H9 (cell line): ENCODE data around the gene STK38. TPM values are rescaled to one million over a fixed set of nuclear protein-coding genes. Genes with fewer than 3 reads are reported as not detected.

Experiments used
- DNase-seq: peaks from one replicate; pipeline ENCODE4 v3.0.0-alpha.2; 2017
- H2AFZ ChIP-seq: one replicate; pipeline ENCODE4 v1.6.1; 2013; ENCODE audit warnings: mild to moderate bottlenecking, low read length, control low read depth, moderate library complexity
- H2AK5ac ChIP-seq: 2 replicates; pipeline ENCODE4 v1.6.1; 2013; ENCODE audit warnings: low read length, control low read depth, mixed read lengths; ENCODE audit not compliant: insufficient read length
- H2BK120ac ChIP-seq: one replicate; pipeline ENCODE4 v1.6.1; 2013; ENCODE audit warnings: low read depth, mild to moderate bottlenecking, low read length, control low read depth, inconsistent platforms; ENCODE audit not compliant: poor library complexity, severe bottlenecking
- H2BK12ac ChIP-seq: 2 replicates; pipeline ENCODE4 v1.6.1; 2013; ENCODE audit warnings: low read length, control low read depth, mixed read lengths, low read depth; ENCODE audit not compliant: insufficient read length
- H2BK15ac ChIP-seq: 2 replicates; pipeline ENCODE4 v1.6.1; 2013; ENCODE audit warnings: low read depth, low read length, control low read depth
- H2BK20ac ChIP-seq: one replicate; pipeline ENCODE4 v1.6.1; 2013; ENCODE audit warnings: low read depth, mild to moderate bottlenecking, low read length, control low read depth, inconsistent platforms; ENCODE audit not compliant: poor library complexity, severe bottlenecking
- H2BK5ac ChIP-seq: 2 replicates; pipeline ENCODE4 v1.6.1; 2013; ENCODE audit warnings: low read length, control low read depth, mixed read lengths; ENCODE audit not compliant: insufficient read length
- H3K14ac ChIP-seq: 2 replicates; pipeline ENCODE4 v1.6.1; 2013; ENCODE audit warnings: low read length, control low read depth; ENCODE audit not compliant: insufficient read depth
- H3K18ac ChIP-seq: 2 replicates; pipeline ENCODE4 v1.6.1; 2013; ENCODE audit warnings: low read depth, mild to moderate bottlenecking, mixed read lengths, low read length, control low read depth; ENCODE audit not compliant: insufficient read length
- H3K23ac ChIP-seq: 2 replicates; pipeline ENCODE4 v1.6.1; 2013; ENCODE audit warnings: low read length, control low read depth, mixed read lengths, low read depth; ENCODE audit not compliant: insufficient read length
- H3K23me2 ChIP-seq: 2 replicates; pipeline ENCODE4 v1.6.1; 2013; ENCODE audit warnings: low read depth, mild to moderate bottlenecking, mixed read lengths, low read length, control low read depth; ENCODE audit not compliant: insufficient read length, poor library complexity, severe bottlenecking
- H3K27ac ChIP-seq: 2 replicates; pipeline ENCODE4 v1.5.1; 2013; ENCODE audit warnings: low read length, control low read depth, mixed read lengths, low read depth; ENCODE audit not compliant: insufficient read length
- H3K27me3 ChIP-seq: 2 replicates; pipeline ENCODE4 v1.6.1; 2013; ENCODE audit warnings: low read length, control low read depth, inconsistent platforms; ENCODE audit not compliant: insufficient read depth
- H3K4ac ChIP-seq: 2 replicates; pipeline ENCODE4 v1.6.1; 2013; ENCODE audit warnings: low read depth, mild to moderate bottlenecking, control low read depth, inconsistent platforms, low read length, moderate library complexity
- H3K4me1 ChIP-seq: 2 replicates; pipeline ENCODE4 v1.6.1; 2013; ENCODE audit warnings: low read length, control low read depth, inconsistent platforms; ENCODE audit not compliant: insufficient read depth
- H3K4me2 ChIP-seq: 2 replicates; pipeline ENCODE4 v1.6.1; 2013; ENCODE audit warnings: low read length, control low read depth, mixed read lengths; ENCODE audit not compliant: insufficient read length, insufficient read depth
- H3K56ac ChIP-seq: 2 replicates; pipeline ENCODE4 v1.6.1; 2013; ENCODE audit warnings: low read depth, mild to moderate bottlenecking, mixed read lengths, low read length, control low read depth; ENCODE audit not compliant: insufficient read length
- H3K79me1 ChIP-seq: 2 replicates; pipeline ENCODE4 v1.6.1; 2013; ENCODE audit warnings: low read depth, mild to moderate bottlenecking, moderate library complexity, low read length, control low read depth, inconsistent platforms; ENCODE audit not compliant: insufficient read depth, poor library complexity, severe bottlenecking
- H3K79me2 ChIP-seq: 2 replicates; pipeline ENCODE4 v1.6.1; 2013; ENCODE audit warnings: low read length, control low read depth, inconsistent platforms; ENCODE audit not compliant: insufficient read depth
- H3K9ac ChIP-seq: 2 replicates; pipeline ENCODE4 v1.6.1; 2013; ENCODE audit warnings: low read length, control low read depth, mixed read lengths; ENCODE audit not compliant: insufficient read length; ENCODE audit errors: extremely low read depth
- H3K9me3 ChIP-seq: one replicate; pipeline ENCODE4 v1.6.1; 2013; ENCODE audit warnings: low read depth, low read length, inconsistent platforms; ENCODE audit not compliant: control insufficient read depth
- H3T11ph ChIP-seq: one replicate; pipeline ENCODE4 v1.6.1; 2013; ENCODE audit warnings: mild to moderate bottlenecking, low read length, control low read depth, inconsistent platforms
- H4K20me1 ChIP-seq: one replicate; pipeline ENCODE4 v1.6.1; 2013; ENCODE audit not compliant: control insufficient read depth, insufficient read length, insufficient read depth
- H4K5ac ChIP-seq: 2 replicates; pipeline ENCODE4 v1.6.1; 2013; ENCODE audit warnings: low read depth, mild to moderate bottlenecking, mixed read lengths, low read length, control low read depth; ENCODE audit not compliant: insufficient read length
- H4K8ac ChIP-seq: replicated peaks from 2 replicates; pipeline ENCODE4 v1.6.1; 2013; ENCODE audit warnings: low read length, control low read depth, mixed read lengths, low read depth; ENCODE audit not compliant: insufficient read length
- H4K91ac ChIP-seq: 2 replicates; pipeline ENCODE4 v1.6.1; 2013; ENCODE audit warnings: low read depth, mild to moderate bottlenecking, moderate library complexity, mixed read lengths, low read length, control low read depth; ENCODE audit not compliant: insufficient read length
- H3K27ac Mint-ChIP-seq, 3 experiments: 2 replicates in 2 of 3; 3 replicates in 1 of 3; pipeline ENCODE4 v1.8.0; 2020 to 2021; ENCODE audit warnings: mixed read lengths in 3 of 3, mild to moderate bottlenecking in 1 of 3, moderate library complexity in 1 of 3
- H3K27me3 Mint-ChIP-seq: 2 replicates; pipeline ENCODE4 v1.8.0; 2021; ENCODE audit warnings: low read depth, mild to moderate bottlenecking, moderate library complexity, mixed read lengths
- H3K36me3 Mint-ChIP-seq, 3 experiments: 2 replicates in 2 of 3; 3 replicates in 1 of 3; pipeline ENCODE4 v1.8.0; 2020 to 2021; ENCODE audit warnings: low read depth in 3 of 3, mixed read lengths in 3 of 3; ENCODE audit not compliant: insufficient read depth in 1 of 3
- H3K4me1 Mint-ChIP-seq, 2 experiments: 2 replicates each; pipeline ENCODE4 v1.8.0; 2020; ENCODE audit warnings: mixed read lengths in 2 of 2
- H3K4me3 Mint-ChIP-seq, 2 experiments: 2 replicates in 1 of 2; 3 replicates in 1 of 2; pipeline ENCODE4 v1.8.0; 2020 to 2021; ENCODE audit warnings: mild to moderate bottlenecking in 2 of 2, mixed read lengths in 2 of 2, moderate library complexity in 1 of 2
- H3K9me3 Mint-ChIP-seq, 2 experiments: 2 replicates in 1 of 2; 3 replicates in 1 of 2; pipeline ENCODE4 v1.8.0; 2020; ENCODE audit warnings: mild to moderate bottlenecking in 2 of 2, mixed read lengths in 2 of 2, moderate library complexity in 1 of 2
- CTCF ChIP-seq: fragments of 200-600 bp; sonication (generic); conservative IDR thresholded peaks from 3 replicates; pipeline ENCODE4 v1.8.0; 2021; ENCODE audit warnings: antibody characterized with exemption, mild to moderate bottlenecking
- WGBS: extraction: QIAGEN DNeasy Blood & Tissue Kit; methylation state at CpG from one replicate; pipeline ENCODE4 v1.1.7; 2013; ENCODE audit warnings: missing lambda C conversion rate, low lambda C conversion rate, mixed read lengths; ENCODE audit not compliant: insufficient read length; ENCODE audit errors: extremely low coverage; 5-methylcytosine and 5-hydroxymethylcytosine counted together
- total RNA-seq: library from RNA; stranded (reverse); gene quantifications from 2 replicates; pipeline ENCODE4 v1.2.1, GENCODE V29; 2021

The STK38 gene
- total RNA-seq, 1 experiment from 2014 or later: 17.5 TPM

- no peak for TF ChIP-seq CTCF
- H3K79me2 ChIP-seq: no peaks in the 10 kb centered on the region
- H3K79me1 ChIP-seq: no peaks in the 10 kb centered on the region
- no CpG with 5 or more reads among the region's 5 CpGs for WGBS
- no peak overlapping the region for H3K14ac ChIP-seq
- no peak overlapping the region for H3K27ac ChIP-seq
- H2BK5ac ChIP-seq: no peak overlapping the region
- H2AK5ac ChIP-seq: no peak overlapping the region
- H3K4ac ChIP-seq: no peak overlapping the region
- Mint-ChIP-seq H3K27ac (no peak overlapping the region; a peak in 1 of 7 replicates), H3K9me3 (no peaks in the 10 kb centered on the region), H3K36me3 (peaks cover 5 to 61% (median 54%) of the 10 kb centered on the region in 3 experiments; a peak in 5 of 7 replicates), H3K27me3 (no peaks in the 10 kb centered on the region), H3K4me1 (no peaks in the 10 kb centered on the region; a peak in 1 of 4 replicates), H3K4me3 (no peak overlapping the region)
- H4K20me1 ChIP-seq: no peaks in the 10 kb centered on the region
- no peaks in the 10 kb centered on the region for H3K9me3 ChIP-seq
- no peak overlapping the region for H4K8ac ChIP-seq
- no peak overlapping the region for H2BK12ac ChIP-seq
- H3T11ph ChIP-seq: no peak overlapping the region
- H3K18ac ChIP-seq: no peak overlapping the region
- no peak overlapping the region for H3K56ac ChIP-seq
- no peak overlapping the region for H2BK15ac ChIP-seq
- H2BK20ac ChIP-seq: no peak overlapping the region
- H3K23ac ChIP-seq: no peak overlapping the region
- H3K27me3 ChIP-seq: no peaks in the 10 kb centered on the region
- H4K91ac ChIP-seq: no peak overlapping the region
- no peak overlapping the region for H2AFZ ChIP-seq
- DNase-seq: no peak
- H2BK120ac ChIP-seq: no peak overlapping the region
- no peak overlapping the region for H3K4me2 ChIP-seq
- no peak overlapping the region for H3K9ac ChIP-seq
- no peaks in the 10 kb centered on the region for H3K4me1 ChIP-seq
- H4K5ac ChIP-seq: no peak overlapping the region
- H3K23me2 ChIP-seq: no peaks in the 10 kb centered on the region
Measured at GRCh38 chr6:36524871-36525270, 22.4 kb downstream of the STK38 start.
